GM10248 (cell line): ENCODE measurements around the gene TPSG1.

ENCODE experiments used
- CTCF ChIA-PET: fragments of 300-600 bp; sonication (Branson Sonifier 250); formaldehyde crosslinking; extraction: SDS; loops from one replicate; lab custom pipeline; 2021; ENCODE audit warnings: antibody characterized with exemption; lab: Yijun Ruan, JAX
- POLR2A ChIA-PET: fragments of 350-650 bp; sonication (Branson Sonifier 250); formaldehyde crosslinking; extraction: SDS; loops from one replicate; lab custom pipeline; 2020; ENCODE audit warnings: antibody characterized with exemption; lab: Yijun Ruan, JAX
- DNase-seq: peaks from one replicate; pipeline ENCODE4 v3.0.0; 2012; ENCODE audit errors: extremely low spot score
- CTCF ChIP-seq: IDR thresholded peaks from 2 replicates; pipeline ENCODE4 v1.5.1; 2012; ENCODE audit warnings: mild to moderate bottlenecking, low read depth; ENCODE audit errors: extremely low read depth, missing control alignments, control extremely low read depth

TPSG1 gene

GRCh38 chr16:1224558-1224957 lies 510 bp downstream of the TPSG1 start:
- DNase-seq, result no peak
- POLR2A ChIA-PET, result no interaction called here
- no peak for TF ChIP-seq CTCF
- CTCF ChIA-PET, result no interaction called here

GRCh38 chr16:1223355-1224214 lies 1.5 kb downstream of the TPSG1 start:
- POLR2A ChIA-PET, result no interaction called here
- CTCF ChIA-PET, result interaction anchor here (1.8 kb wide), 1 partner anchor 18 kb away, joined by 3 read pairs; no protein-coding TSS in a partner anchor
- no peak for TF ChIP-seq CTCF
- no peak for DNase-seq

GRCh38 chr16:1222553-1223354 lies 2.3 kb downstream of the TPSG1 start:
- POLR2A ChIA-PET, result no interaction called here
- CTCF ChIA-PET, result interaction anchor here (1.8 kb wide), 1 partner anchor 18 kb away, joined by 3 read pairs; no protein-coding TSS in a partner anchor
- TF ChIP-seq CTCF, result no peak
- no peak for DNase-seq

GRCh38 chr16:1221628-1222552 lies 3.2 kb downstream of the TPSG1 start:
- POLR2A ChIA-PET, result no interaction called here
- no peak for DNase-seq
- CTCF ChIA-PET, result interaction anchor here (1.8 kb wide), 1 partner anchor 17 kb away, joined by 3 read pairs; no protein-coding TSS in a partner anchor
- TF ChIP-seq CTCF, result no peak

- no peak for TF ChIP-seq CTCF
- CTCF ChIA-PET, result no interaction called here
- no peak for DNase-seq
Observed at GRCh38 chr16:1220841-1221627, 4.0 kb downstream of the TPSG1 start.

More at GRCh38 chr16:1220841-1221627, 4.0 kb downstream of the TPSG1 start:
- POLR2A ChIA-PET, result no interaction called here
